WTC11 (cell line): ENCODE measurements around the gene LIN7B. TPM values are rescaled to one million over a fixed set of nuclear protein-coding genes. Genes with fewer than 3 reads are reported as not detected.

Experiments
- ATAC-seq: fragments of 200-7000 bp; cut with Tn5 transposase; 2 replicates; pipeline ENCODE4 v1.10.0; 2021; ENCODE audit warnings: mild to moderate bottlenecking, moderate library complexity
- CTCF ChIA-PET: fragments of 300-600 bp; sonication (Branson Sonifier 250); formaldehyde crosslinking; loops from one replicate; lab custom pipeline; 2021; ENCODE audit warnings: antibody characterized with exemption; lab: Charles Lee
- POLR2A ChIA-PET: fragments of 350-600 bp; sonication (Branson Sonifier 250); formaldehyde crosslinking; loops from one replicate; lab custom pipeline; 2021; ENCODE audit warnings: antibody characterized with exemption; lab: Charles Lee
- DNase-seq: peaks from one replicate; pipeline ENCODE4 v3.0.0; 2021; ENCODE audit warnings: low spot score
- H3K27ac Mint-ChIP-seq: 2 replicates; pipeline ENCODE4 v1.8.0; 2021; ENCODE audit warnings: mixed read lengths
- H3K27me3 Mint-ChIP-seq: 2 replicates; pipeline ENCODE4 v1.8.0; 2021; ENCODE audit warnings: low read depth, mild to moderate bottlenecking, moderate library complexity, mixed read lengths
- H3K36me3 Mint-ChIP-seq: 2 replicates; pipeline ENCODE4 v1.8.0; 2021; ENCODE audit warnings: mixed read lengths
- H3K4me1 Mint-ChIP-seq: 2 replicates; pipeline ENCODE4 v1.8.0; 2022; ENCODE audit warnings: mixed read lengths
- H3K4me3 Mint-ChIP-seq: 2 replicates; pipeline ENCODE4 v1.8.0; 2021; ENCODE audit warnings: mild to moderate bottlenecking, moderate library complexity, mixed read lengths
- H3K9me3 Mint-ChIP-seq: 2 replicates; pipeline ENCODE4 v1.8.0; 2021; ENCODE audit warnings: mixed read lengths
- CBFB ChIP-seq: sonication (generic); formaldehyde crosslinking; IDR thresholded peaks from 2 replicates; pipeline ENCODE4 v1.8.1; 2022; ENCODE audit warnings: mild to moderate bottlenecking, low read depth, missing genetic modification reagents
- E2F1 ChIP-seq: sonication (generic); formaldehyde crosslinking; IDR thresholded peaks from 2 replicates; pipeline ENCODE4 v1.8.0; 2022; ENCODE audit warnings: mild to moderate bottlenecking, missing genetic modification reagents
- FOXK1 ChIP-seq: sonication (generic); formaldehyde crosslinking; IDR thresholded peaks from 2 replicates; pipeline ENCODE4 v1.8.0; 2022; ENCODE audit warnings: mild to moderate bottlenecking, moderate library complexity, missing genetic modification reagents
- NFATC4 ChIP-seq: fragments of 250-450 bp; sonication (Bioruptor Pico); IDR thresholded peaks from 2 replicates; pipeline ENCODE4 v1.9.0; 2021; ENCODE audit warnings: mild to moderate bottlenecking
- NFE2L1 ChIP-seq: sonication (generic); formaldehyde crosslinking; IDR thresholded peaks from 2 replicates; pipeline ENCODE4 v1.8.1; 2023; ENCODE audit warnings: missing genetic modification reagents
- SMAD4 ChIP-seq: sonication (generic); formaldehyde crosslinking; IDR thresholded peaks from 2 replicates; pipeline ENCODE4 v1.8.0; 2022; ENCODE audit warnings: mild to moderate bottlenecking, missing genetic modification reagents
- SP1 ChIP-seq: sonication (generic); formaldehyde crosslinking; conservative IDR thresholded peaks from 2 replicates; pipeline ENCODE4 v1.8.1; 2022; ENCODE audit warnings: missing genetic modification reagents
- TEAD1 ChIP-seq: sonication (generic); formaldehyde crosslinking; IDR thresholded peaks from 2 replicates; pipeline ENCODE4 v1.8.0; 2022; ENCODE audit warnings: mild to moderate bottlenecking, missing genetic modification reagents
- USF1 ChIP-seq: sonication (generic); formaldehyde crosslinking; IDR thresholded peaks from 2 replicates; pipeline ENCODE4 v1.8.0; 2022; ENCODE audit warnings: mild to moderate bottlenecking, missing genetic modification reagents
- ZMAT4 ChIP-seq: fragments of 250-450 bp; sonication (Bioruptor Pico); IDR thresholded peaks from 2 replicates; pipeline ENCODE4 v1.9.0; 2021; ENCODE audit warnings: mild to moderate bottlenecking
- ZNF232 ChIP-seq: sonication (generic); formaldehyde crosslinking; IDR thresholded peaks from 2 replicates; pipeline ENCODE4 v1.8.0; 2022; ENCODE audit warnings: mild to moderate bottlenecking, missing genetic modification reagents
- total RNA-seq: library from RNA; stranded (reverse); gene quantifications from 3 replicates; pipeline ENCODE4 v1.2.3, GENCODE V29; 2021
- TF ChIP-seq, protein P1 (sequence below): sonication (generic); formaldehyde crosslinking; IDR thresholded peaks from 2 replicates; pipeline ENCODE4 v1.8.0; 2023; ENCODE audit warnings: missing genetic modification reagents, mild to moderate bottlenecking, borderline replicate concordance
- TF ChIP-seq, protein P2 (sequence below): sonication (generic); formaldehyde crosslinking; IDR thresholded peaks from 2 replicates; pipeline ENCODE4 v1.8.0; 2022; ENCODE audit warnings: mild to moderate bottlenecking, missing genetic modification reagents

LIN7B gene
- total RNA-seq, 1 experiment from 2014 or later = 5.1 TPM

GRCh38 chr19:49148044-49148682, 34.0 kb downstream of the LIN7B start (continued):
- TF ChIP-seq E2F1 (CRISPR knock-in tag) = no peak
- TF ChIP-seq, all 79 proteins: peak for 0

GRCh38 chr19:49148784-49149651, 34.8 kb downstream of the LIN7B start:
- ChIA-PET POLR2A (interaction anchor here (0.5 to 2.5 kb wide), 14 partner anchors 9 to 411 kb away, joined by 3 to 8 read pairs (median 4); partner anchors contain the start of genes GYS1, NTF4, RUVBL2 and TRPM4), CTCF (interaction anchor here (0.5 to 7.9 kb wide), 19 partner anchors 10 to 156 kb away, joined by 3 to 98 read pairs (median 6); partner anchors contain the start of genes GYS1, LIN7B and RUVBL2)
- peaks cover 42% of the 10 kb centered on the region for H3K27me3 Mint-ChIP-seq
- H3K27ac Mint-ChIP-seq = peak overlapping the region; percentile 91
- peaks cover 33% of the 10 kb centered on the region for H3K4me1 Mint-ChIP-seq
- ATAC-seq (peak; percentile 57), DNase-seq (peak; percentile 100)
- TF ChIP-seq ZMAT4 (CRISPR knock-in tag) (no peak), CBFB (CRISPR knock-in tag) (no peak), SP1 (CRISPR knock-in tag) (peak; percentile 40; the same call in 1 of the 2 replicates), TEAD1 (CRISPR knock-in tag) (0 out of 2 replicates have a peak, but pooled peaks have one; percentile 46), FOXK1 (CRISPR knock-in tag) (peak; percentile 31; the same call in 1 of the 2 replicates), ZNF232 (0 out of 2 replicates have a peak, but pooled peaks have one; percentile 18), USF1 (CRISPR knock-in tag) (peak; percentile 41; the same call in 1 of the 2 replicates), NFE2L1 (CRISPR knock-in tag) (peak; percentile 64; the same call in 1 of the 2 replicates), NFATC4 (no peak), SMAD4 (0 out of 2 replicates have a peak, but pooled peaks have one; percentile 27)
- TF ChIP-seq, protein P1, sequence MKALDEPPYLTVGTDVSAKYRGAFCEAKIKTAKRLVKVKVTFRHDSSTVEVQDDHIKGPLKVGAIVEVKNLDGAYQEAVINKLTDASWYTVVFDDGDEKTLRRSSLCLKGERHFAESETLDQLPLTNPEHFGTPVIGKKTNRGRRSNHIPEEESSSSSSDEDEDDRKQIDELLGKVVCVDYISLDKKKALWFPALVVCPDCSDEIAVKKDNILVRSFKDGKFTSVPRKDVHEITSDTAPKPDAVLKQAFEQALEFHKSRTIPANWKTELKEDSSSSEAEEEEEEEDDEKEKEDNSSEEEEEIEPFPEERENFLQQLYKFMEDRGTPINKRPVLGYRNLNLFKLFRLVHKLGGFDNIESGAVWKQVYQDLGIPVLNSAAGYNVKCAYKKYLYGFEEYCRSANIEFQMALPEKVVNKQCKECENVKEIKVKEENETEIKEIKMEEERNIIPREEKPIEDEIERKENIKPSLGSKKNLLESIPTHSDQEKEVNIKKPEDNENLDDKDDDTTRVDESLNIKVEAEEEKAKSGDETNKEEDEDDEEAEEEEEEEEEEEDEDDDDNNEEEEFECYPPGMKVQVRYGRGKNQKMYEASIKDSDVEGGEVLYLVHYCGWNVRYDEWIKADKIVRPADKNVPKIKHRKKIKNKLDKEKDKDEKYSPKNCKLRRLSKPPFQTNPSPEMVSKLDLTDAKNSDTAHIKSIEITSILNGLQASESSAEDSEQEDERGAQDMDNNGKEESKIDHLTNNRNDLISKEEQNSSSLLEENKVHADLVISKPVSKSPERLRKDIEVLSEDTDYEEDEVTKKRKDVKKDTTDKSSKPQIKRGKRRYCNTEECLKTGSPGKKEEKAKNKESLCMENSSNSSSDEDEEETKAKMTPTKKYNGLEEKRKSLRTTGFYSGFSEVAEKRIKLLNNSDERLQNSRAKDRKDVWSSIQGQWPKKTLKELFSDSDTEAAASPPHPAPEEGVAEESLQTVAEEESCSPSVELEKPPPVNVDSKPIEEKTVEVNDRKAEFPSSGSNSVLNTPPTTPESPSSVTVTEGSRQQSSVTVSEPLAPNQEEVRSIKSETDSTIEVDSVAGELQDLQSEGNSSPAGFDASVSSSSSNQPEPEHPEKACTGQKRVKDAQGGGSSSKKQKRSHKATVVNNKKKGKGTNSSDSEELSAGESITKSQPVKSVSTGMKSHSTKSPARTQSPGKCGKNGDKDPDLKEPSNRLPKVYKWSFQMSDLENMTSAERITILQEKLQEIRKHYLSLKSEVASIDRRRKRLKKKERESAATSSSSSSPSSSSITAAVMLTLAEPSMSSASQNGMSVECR (CRISPR knock-in tag) = peak; percentile 46; the same call in 1 of the 2 replicates
- TF ChIP-seq, protein P2, sequence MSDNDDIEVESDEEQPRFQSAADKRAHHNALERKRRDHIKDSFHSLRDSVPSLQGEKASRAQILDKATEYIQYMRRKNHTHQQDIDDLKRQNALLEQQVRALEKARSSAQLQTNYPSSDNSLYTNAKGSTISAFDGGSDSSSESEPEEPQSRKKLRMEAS = peak; percentile 71; the same call in 1 of the 2 replicates
- H3K4me3 Mint-ChIP-seq = peak overlapping the region; percentile 92
- H3K9me3 Mint-ChIP-seq = peaks cover 5% of the 10 kb centered on the region
- H3K36me3 Mint-ChIP-seq = peaks cover under 1% of the 10 kb centered on the region; the same call in 1 of the 2 replicates
